ENCODE data around the gene DKC1. TPM values are rescaled to one million over a fixed set of nuclear protein-coding genes. Genes with fewer than 3 reads are reported as not detected.
"Not testable (repeated sequence)": the region's sequence is repeated elsewhere in the genome, so short reads cannot be mapped to it uniquely, and the experiment has no call there.

Gene DKC1
- polyA plus RNA-seq, 1 donor: 35.7 TPM

GRCh38 chrX:154818916-154819770, 56.5 kb downstream of the DKC1 start:
- no peak for DNase-seq (ENCODE audit: low read depth)

GRCh38 chrX:154819771-154820341, 57.2 kb downstream of the DKC1 start:
- no peak for DNase-seq (ENCODE audit: low read depth)

GRCh38 chrX:154821523-154821922, 58.9 kb downstream of the DKC1 start:
- DNase-seq (ENCODE audit: low read depth): no peak

- DNase-seq (ENCODE audit: low read depth): no peak
Measured at GRCh38 chrX:154822029-154822428, 59.4 kb downstream of the DKC1 start.

- no peak for DNase-seq (ENCODE audit: low read depth)
Measured at GRCh38 chrX:154824638-154825037, 62.0 kb downstream of the DKC1 start.

GRCh38 chrX:154825586-154825985, 62.9 kb downstream of the DKC1 start:
- not testable (repeated sequence) for DNase-seq (ENCODE audit: low read depth)

Other genes with a start within 250 kb of the DKC1 start
- gene FAM3A, start 246.6 kb upstream of the DKC1 start, polyA plus RNA-seq (ENCODE audit: insufficient read length): 25.5 TPM
- 11.1 TPM for gene G6PD, start 216.0 kb upstream of the DKC1 start, polyA plus RNA-seq (ENCODE audit: insufficient read length)
- gene IKBKG, start 215.2 kb upstream of the DKC1 start, polyA plus RNA-seq (ENCODE audit: insufficient read length): 12.2 TPM
- not detected for gene CTAG1A, start 177.7 kb upstream of the DKC1 start, polyA plus RNA-seq (ENCODE audit: insufficient read length)
- gene CTAG1B, start 143.6 kb upstream of the DKC1 start, polyA plus RNA-seq (ENCODE audit: insufficient read length): not detected
- not detected for gene CTAG2, start 109.3 kb upstream of the DKC1 start, polyA plus RNA-seq (ENCODE audit: insufficient read length)
- 4.7 TPM for gene GAB3, start 11.8 kb upstream of the DKC1 start, polyA plus RNA-seq (ENCODE audit: insufficient read length)
- gene MPP1, start 42.6 kb downstream of the DKC1 start, polyA plus RNA-seq (ENCODE audit: insufficient read length): 17.6 TPM
- not detected for gene SMIM9, start 71.8 kb downstream of the DKC1 start, polyA plus RNA-seq (ENCODE audit: insufficient read length)
- 8.1 TPM for gene F8A1, start 123.5 kb downstream of the DKC1 start, polyA plus RNA-seq (ENCODE audit: insufficient read length)

All from forelimb muscle (tissue), 1 donor.